SK-N-SH (cell line): ENCODE data around the gene MTERF4.

Source experiments
- EZH2phosphoT487 ChIP-seq: fragments of 200-600 bp; sonication (generic); IDR thresholded peaks from 2 replicates; pipeline ENCODE4 v1.6.1; 2017; ENCODE audit warnings: low read depth, mixed run types, mild to moderate bottlenecking, antibody characterized with exemption, moderate library complexity, borderline replicate concordance
- JUND ChIP-seq: IDR thresholded peaks from 2 replicates; pipeline ENCODE4 v1.4.0; 2012
- POLR2AphosphoS5 ChIP-seq: IDR thresholded peaks from 2 replicates; pipeline ENCODE4 v1.6.1; 2012; ENCODE audit warnings: low read depth, low read length
- RXRA ChIP-seq: IDR thresholded peaks from 2 replicates; pipeline ENCODE4 v1.4.0; 2012; ENCODE audit warnings: low read depth, mild to moderate bottlenecking, borderline replicate concordance
- TEAD4 ChIP-seq: IDR thresholded peaks from 2 replicates; pipeline ENCODE4 v1.4.0; 2012; ENCODE audit warnings: mild to moderate bottlenecking, borderline replicate concordance; ENCODE audit not compliant: insufficient read depth
- TF ChIP-seq, protein P1 (sequence below): fragments of 200-600 bp; sonication (generic); IDR thresholded peaks from 2 replicates; pipeline ENCODE4 v1.6.1; 2017; ENCODE audit warnings: antibody characterized with exemption, mild to moderate bottlenecking, moderate library complexity
- TF ChIP-seq, protein P2 (sequence below): IDR thresholded peaks from 2 replicates; pipeline ENCODE4; 2012
- TF ChIP-seq, protein P3 (sequence below): IDR thresholded peaks from 2 replicates; pipeline ENCODE4 v1.6.1; 2012; ENCODE audit warnings: mild to moderate bottlenecking, low read depth, low read length, moderate library complexity
- TF ChIP-seq, protein P4 (sequence below): IDR thresholded peaks from 2 replicates; pipeline ENCODE4 v1.4.0; 2012; ENCODE audit warnings: low read depth, borderline replicate concordance

DNA sequence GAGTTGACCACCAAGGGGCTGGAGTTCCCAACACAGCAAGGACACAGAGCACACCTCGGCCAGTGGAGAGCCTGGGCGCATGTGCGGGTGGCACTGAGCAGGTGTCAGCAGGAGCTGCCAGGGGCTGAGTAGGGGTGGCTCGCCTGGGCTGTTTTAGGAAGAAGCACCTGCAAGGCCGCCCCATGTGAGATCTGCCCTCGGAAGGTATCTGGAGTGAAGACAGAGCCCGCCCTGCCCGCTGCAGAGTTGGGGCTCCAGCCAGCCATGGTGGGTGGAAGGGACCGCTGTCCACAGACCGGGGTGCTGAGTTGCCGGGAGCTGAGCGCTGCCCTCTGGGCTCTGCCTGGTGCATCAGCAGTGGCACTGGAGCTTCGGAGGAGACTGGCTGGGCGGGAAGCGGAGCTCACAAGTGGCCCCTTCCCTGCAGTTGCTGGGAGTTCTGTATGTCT, 35.2 kb downstream of the MTERF4 start:
- TF ChIP-seq, protein P1, sequence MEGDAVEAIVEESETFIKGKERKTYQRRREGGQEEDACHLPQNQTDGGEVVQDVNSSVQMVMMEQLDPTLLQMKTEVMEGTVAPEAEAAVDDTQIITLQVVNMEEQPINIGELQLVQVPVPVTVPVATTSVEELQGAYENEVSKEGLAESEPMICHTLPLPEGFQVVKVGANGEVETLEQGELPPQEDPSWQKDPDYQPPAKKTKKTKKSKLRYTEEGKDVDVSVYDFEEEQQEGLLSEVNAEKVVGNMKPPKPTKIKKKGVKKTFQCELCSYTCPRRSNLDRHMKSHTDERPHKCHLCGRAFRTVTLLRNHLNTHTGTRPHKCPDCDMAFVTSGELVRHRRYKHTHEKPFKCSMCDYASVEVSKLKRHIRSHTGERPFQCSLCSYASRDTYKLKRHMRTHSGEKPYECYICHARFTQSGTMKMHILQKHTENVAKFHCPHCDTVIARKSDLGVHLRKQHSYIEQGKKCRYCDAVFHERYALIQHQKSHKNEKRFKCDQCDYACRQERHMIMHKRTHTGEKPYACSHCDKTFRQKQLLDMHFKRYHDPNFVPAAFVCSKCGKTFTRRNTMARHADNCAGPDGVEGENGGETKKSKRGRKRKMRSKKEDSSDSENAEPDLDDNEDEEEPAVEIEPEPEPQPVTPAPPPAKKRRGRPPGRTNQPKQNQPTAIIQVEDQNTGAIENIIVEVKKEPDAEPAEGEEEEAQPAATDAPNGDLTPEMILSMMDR, result no peak; the same call in 1 of the 2 replicates
- TF ChIP-seq, protein P2, sequence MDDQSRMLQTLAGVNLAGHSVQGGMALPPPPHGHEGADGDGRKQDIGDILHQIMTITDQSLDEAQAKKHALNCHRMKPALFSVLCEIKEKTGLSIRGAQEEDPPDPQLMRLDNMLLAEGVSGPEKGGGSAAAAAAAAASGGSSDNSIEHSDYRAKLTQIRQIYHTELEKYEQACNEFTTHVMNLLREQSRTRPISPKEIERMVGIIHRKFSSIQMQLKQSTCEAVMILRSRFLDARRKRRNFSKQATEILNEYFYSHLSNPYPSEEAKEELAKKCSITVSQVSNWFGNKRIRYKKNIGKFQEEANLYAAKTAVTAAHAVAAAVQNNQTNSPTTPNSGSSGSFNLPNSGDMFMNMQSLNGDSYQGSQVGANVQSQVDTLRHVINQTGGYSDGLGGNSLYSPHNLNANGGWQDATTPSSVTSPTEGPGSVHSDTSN, result no peak
- TF ChIP-seq POLR2AphosphoS5 (no peak), EZH2phosphoT487 (no peak), RXRA (no peak), TEAD4 (no peak), JUND (no peak)
- TF ChIP-seq, protein P3, sequence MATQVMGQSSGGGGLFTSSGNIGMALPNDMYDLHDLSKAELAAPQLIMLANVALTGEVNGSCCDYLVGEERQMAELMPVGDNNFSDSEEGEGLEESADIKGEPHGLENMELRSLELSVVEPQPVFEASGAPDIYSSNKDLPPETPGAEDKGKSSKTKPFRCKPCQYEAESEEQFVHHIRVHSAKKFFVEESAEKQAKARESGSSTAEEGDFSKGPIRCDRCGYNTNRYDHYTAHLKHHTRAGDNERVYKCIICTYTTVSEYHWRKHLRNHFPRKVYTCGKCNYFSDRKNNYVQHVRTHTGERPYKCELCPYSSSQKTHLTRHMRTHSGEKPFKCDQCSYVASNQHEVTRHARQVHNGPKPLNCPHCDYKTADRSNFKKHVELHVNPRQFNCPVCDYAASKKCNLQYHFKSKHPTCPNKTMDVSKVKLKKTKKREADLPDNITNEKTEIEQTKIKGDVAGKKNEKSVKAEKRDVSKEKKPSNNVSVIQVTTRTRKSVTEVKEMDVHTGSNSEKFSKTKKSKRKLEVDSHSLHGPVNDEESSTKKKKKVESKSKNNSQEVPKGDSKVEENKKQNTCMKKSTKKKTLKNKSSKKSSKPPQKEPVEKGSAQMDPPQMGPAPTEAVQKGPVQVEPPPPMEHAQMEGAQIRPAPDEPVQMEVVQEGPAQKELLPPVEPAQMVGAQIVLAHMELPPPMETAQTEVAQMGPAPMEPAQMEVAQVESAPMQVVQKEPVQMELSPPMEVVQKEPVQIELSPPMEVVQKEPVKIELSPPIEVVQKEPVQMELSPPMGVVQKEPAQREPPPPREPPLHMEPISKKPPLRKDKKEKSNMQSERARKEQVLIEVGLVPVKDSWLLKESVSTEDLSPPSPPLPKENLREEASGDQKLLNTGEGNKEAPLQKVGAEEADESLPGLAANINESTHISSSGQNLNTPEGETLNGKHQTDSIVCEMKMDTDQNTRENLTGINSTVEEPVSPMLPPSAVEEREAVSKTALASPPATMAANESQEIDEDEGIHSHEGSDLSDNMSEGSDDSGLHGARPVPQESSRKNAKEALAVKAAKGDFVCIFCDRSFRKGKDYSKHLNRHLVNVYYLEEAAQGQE, result peak; percentile 93
- TF ChIP-seq, protein P4, sequence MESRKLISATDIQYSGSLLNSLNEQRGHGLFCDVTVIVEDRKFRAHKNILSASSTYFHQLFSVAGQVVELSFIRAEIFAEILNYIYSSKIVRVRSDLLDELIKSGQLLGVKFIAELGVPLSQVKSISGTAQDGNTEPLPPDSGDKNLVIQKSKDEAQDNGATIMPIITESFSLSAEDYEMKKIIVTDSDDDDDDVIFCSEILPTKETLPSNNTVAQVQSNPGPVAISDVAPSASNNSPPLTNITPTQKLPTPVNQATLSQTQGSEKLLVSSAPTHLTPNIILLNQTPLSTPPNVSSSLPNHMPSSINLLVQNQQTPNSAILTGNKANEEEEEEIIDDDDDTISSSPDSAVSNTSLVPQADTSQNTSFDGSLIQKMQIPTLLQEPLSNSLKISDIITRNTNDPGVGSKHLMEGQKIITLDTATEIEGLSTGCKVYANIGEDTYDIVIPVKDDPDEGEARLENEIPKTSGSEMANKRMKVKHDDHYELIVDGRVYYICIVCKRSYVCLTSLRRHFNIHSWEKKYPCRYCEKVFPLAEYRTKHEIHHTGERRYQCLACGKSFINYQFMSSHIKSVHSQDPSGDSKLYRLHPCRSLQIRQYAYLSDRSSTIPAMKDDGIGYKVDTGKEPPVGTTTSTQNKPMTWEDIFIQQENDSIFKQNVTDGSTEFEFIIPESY, result no peak
